K562 (cell line): ENCODE results near the gene SOX12. TPM values are rescaled to one million over a fixed set of nuclear protein-coding genes. Genes with fewer than 3 reads are reported as not detected.

Experiments used
- ARHGAP35 ChIP-seq: fragments of 450-650 bp; IDR thresholded peaks from 2 replicates; pipeline ENCODE4 v1.6.1; 2018; ENCODE audit not compliant: partially characterized antibody
- ARNT ChIP-seq, 2 experiments: fragments of 450-650 bp; IDR thresholded peaks; 2 replicates each; pipeline ENCODE4 v1.6.1; 2016; ENCODE audit warnings: mild to moderate bottlenecking in 1 of 2
- CREB1 ChIP-seq, 2 experiments: sonication (generic) in 1 of 2; formaldehyde crosslinking in 1 of 2; IDR thresholded peaks; 2 replicates each; pipeline versions ENCODE4 v1.6.1 to v1.8.0; 2012 to 2022; ENCODE audit warnings: inconsistent platforms in 1 of 2, mild to moderate bottlenecking in 1 of 2, missing genetic modification reagents in 1 of 2, moderate library complexity in 1 of 2
- FOXA3 ChIP-seq, 2 experiments: fragments of 450-650 bp in 1 of 2; sonication (generic) in 1 of 2; formaldehyde crosslinking; IDR thresholded peaks in 1 of 2; conservative IDR thresholded peaks in 1 of 2; 2 replicates each; pipeline versions ENCODE4 v1.4.0 to v1.8.0; 2020 to 2022; ENCODE audit warnings: mild to moderate bottlenecking in 2 of 2, missing genetic modification reagents in 1 of 2
- FOXJ3 ChIP-seq: sonication (generic); formaldehyde crosslinking; IDR thresholded peaks from 2 replicates; pipeline ENCODE4 v1.4.0; 2020; ENCODE audit warnings: mild to moderate bottlenecking, missing genetic modification reagents
- GATAD2A ChIP-seq: fragments of 450-650 bp; IDR thresholded peaks from 2 replicates; pipeline ENCODE4 v1.6.1; 2017
- GTF2E2 ChIP-seq: fragments of 200-800 bp; sonication (Bioruptor generic); IDR thresholded peaks from 2 replicates; pipeline ENCODE4 v1.6.1; 2016; ENCODE audit warnings: missing genetic modification characterization, missing compliant biosample characterization
- HNRNPK ChIP-seq: fragments of 200-400 bp; formaldehyde crosslinking; IDR thresholded peaks from one replicate; pipeline ENCODE4 v1.6.1; 2018; ENCODE audit warnings: mild to moderate bottlenecking, low read depth, low read length; ENCODE audit not compliant: poor library complexity, severe bottlenecking
- JUN ChIP-seq, 2 experiments: sonication (generic) in 1 of 2; formaldehyde crosslinking in 1 of 2; IDR thresholded peaks; 2 replicates each; pipeline versions ENCODE4 v1.6.1 to v1.8.0; 2012 to 2022; ENCODE audit warnings: borderline replicate concordance in 2 of 2, mild to moderate bottlenecking in 2 of 2, improper control_type of control experiment in 1 of 2, low read depth in 1 of 2, low read length in 1 of 2, missing genetic modification reagents in 1 of 2
- MEF2D ChIP-seq: conservative IDR thresholded peaks from 2 replicates; pipeline ENCODE4 v1.6.1; 2016; ENCODE audit warnings: low read depth, missing genetic modification characterization, missing compliant biosample characterization
- NRF1 ChIP-seq, 2 experiments: fragments of 450-650 bp; IDR thresholded peaks in 1 of 2; conservative IDR thresholded peaks in 1 of 2; 2 replicates each; pipeline ENCODE4 v1.6.1; 2014; ENCODE audit warnings: mild to moderate bottlenecking in 2 of 2
- NUFIP1 ChIP-seq: fragments of 450-650 bp; IDR thresholded peaks from 2 replicates; pipeline ENCODE4 v1.6.1; 2018; ENCODE audit not compliant: partially characterized antibody
- RAD21 ChIP-seq, 2 experiments: fragments of 250-450 bp in 1 of 2; fragments of 450-650 bp in 1 of 2; sonication (Bioruptor Pico) in 1 of 2; formaldehyde crosslinking in 1 of 2; IDR thresholded peaks in 1 of 2; conservative IDR thresholded peaks in 1 of 2; 2 replicates each; pipeline versions ENCODE4 v1.4.0 to v1.8.0; 2020 to 2022; ENCODE audit warnings: mild to moderate bottlenecking in 2 of 2, moderate library complexity in 1 of 2
- RNF2 ChIP-seq: sonication (generic); IDR thresholded peaks from 2 replicates; pipeline ENCODE4 v1.6.1; 2016
- SOX6 ChIP-seq: fragments of 450-650 bp; IDR thresholded peaks from 2 replicates; pipeline ENCODE4 v1.6.1; 2014; ENCODE audit warnings: mild to moderate bottlenecking
- TEAD1 ChIP-seq, 2 experiments: fragments of 450-650 bp in 1 of 2; sonication (generic) in 1 of 2; formaldehyde crosslinking; IDR thresholded peaks; 2 replicates each; pipeline versions ENCODE4 v1.4.0 to v1.8.0; 2020 to 2022; ENCODE audit warnings: mild to moderate bottlenecking in 2 of 2, missing genetic modification reagents in 1 of 2
- USF1 ChIP-seq: sonication (generic); formaldehyde crosslinking; IDR thresholded peaks from 2 replicates; pipeline ENCODE4 v1.9.0; 2022; ENCODE audit warnings: mild to moderate bottlenecking, missing genetic modification reagents
- ZNF316 ChIP-seq: fragments of 450-650 bp; IDR thresholded peaks from 2 replicates; pipeline ENCODE4 v1.6.1; 2016
- ZNF77 ChIP-seq: fragments of 250-450 bp; sonication (Bioruptor Pico); IDR thresholded peaks from 2 replicates; pipeline ENCODE4 v1.5.0; 2020
- ZNF780A ChIP-seq: fragments of 250-450 bp; sonication (Bioruptor Pico); IDR thresholded peaks from 2 replicates; pipeline ENCODE4 v1.5.0; 2021; ENCODE audit warnings: mild to moderate bottlenecking
- polyA plus RNA-seq, 8 experiments: library from polyadenylated mRNA; depleted of rRNA in 4 of 8; stranded (reverse) in 5 of 8; unstranded in 3 of 8; fragments of >200 nt; fragmentation: Nextera tagmentation in 2 of 8; fragmentation: Illumina TruSeq in 1 of 8; extraction: Ambion mirVana in 2 of 8; extraction: Trizol in 1 of 8; gene quantifications; 2 replicates each; pipeline versions ENCODE4 v1.2.1 to v1.2.3, GENCODE V29; 2011 to 2014; ENCODE audit warnings: inconsistent platforms in 1 of 8, missing spikeins in 1 of 8
- total RNA-seq, 7 experiments: library from RNA; depleted of rRNA in 6 of 7; stranded (reverse); fragments of >200 nt in 6 of 7; fragmentation: Illumina TruSeq in 2 of 7; extraction: Trizol in 2 of 7; gene quantifications; 2 replicates each; pipeline versions ENCODE4 v1.2.1 to v1.2.3, GENCODE V29; 2011 to 2021; ENCODE audit warnings: low replicate concordance in 1 of 7
- TF ChIP-seq, protein P1 (sequence below): fragments of 450-650 bp; IDR thresholded peaks from one replicate; pipeline ENCODE4 v1.6.1; 2018; ENCODE audit warnings: mild to moderate bottlenecking, moderate library complexity; ENCODE audit not compliant: partially characterized antibody
- TF ChIP-seq, protein P2 (sequence below): sonication (generic); formaldehyde crosslinking; IDR thresholded peaks from 2 replicates; pipeline ENCODE4 v1.8.0; 2023; ENCODE audit warnings: mild to moderate bottlenecking, missing genetic modification reagents

SOX12 gene
- total and polyA plus RNA-seq, 9 of the 15 experiments (the other 6 are each of a cell fraction or from before 2014, with no cell fraction given), result 0.42 to 26.3 (median 2.6) TPM

- TF ChIP-seq NRF1 (conservative IDR thresholded peaks at IDR 0.05 in 1 of 2, IDR thresholded peaks at IDR 0.05 in 1 of 2) (peak; percentile 82 to 84), SOX6 (peak; percentile 82), NUFIP1 (no peak), RNF2 (peak; percentile 98), GTF2E2 (tag) (peak; percentile 54; the same call in 1 of the 2 replicates), ZNF77 (CRISPR knock-in tag) (no peak), MEF2D (tag) (peak; percentile 63), FOXJ3 (CRISPR knock-in tag) (no peak), RAD21 (CRISPR knock-in tag; conservative IDR thresholded peaks at IDR 0.05 in 1 of 2, IDR thresholded peaks at IDR 0.05 in 1 of 2) (peak; percentile 40 to 54; a peak in 3 of 4 replicates), ZNF316 (peak; percentile 85), GATAD2A (peak; percentile 33; the same call in 1 of the 2 replicates), JUN (IDR thresholded peaks at IDR 0.05; ENCODE audit: borderline replicate concordance, low read depth, low read length) (peak; percentile 90), JUN (CRISPR knock-in tag; IDR thresholded peaks at IDR 0.05; ENCODE audit: borderline replicate concordance) (no peak; the same call in 1 of the 2 replicates), HNRNPK (no peak), ZNF780A (CRISPR knock-in tag) (no peak), ARNT (IDR thresholded peaks at IDR 0.05) (peak; percentile 59 to 84; a peak in 3 of 4 replicates), CREB1 (IDR thresholded peaks at IDR 0.05) (no peak), CREB1 (CRISPR knock-in tag; IDR thresholded peaks at IDR 0.05) (peak; percentile 26; the same call in 1 of the 2 replicates), TEAD1 (CRISPR knock-in tag; IDR thresholded peaks at IDR 0.05) (peak; percentile 53 to 82; a peak in 3 of 4 replicates), USF1 (CRISPR knock-in tag) (peak; percentile 70), FOXA3 (CRISPR knock-in tag; conservative IDR thresholded peaks at IDR 0.05 in 1 of 2, IDR thresholded peaks at IDR 0.05 in 1 of 2) (0 out of 4 replicates have a peak, but pooled peaks of 1 of the 2 experiments have one; percentile 54), ARHGAP35 (no peak)
- TF ChIP-seq, protein P1, sequence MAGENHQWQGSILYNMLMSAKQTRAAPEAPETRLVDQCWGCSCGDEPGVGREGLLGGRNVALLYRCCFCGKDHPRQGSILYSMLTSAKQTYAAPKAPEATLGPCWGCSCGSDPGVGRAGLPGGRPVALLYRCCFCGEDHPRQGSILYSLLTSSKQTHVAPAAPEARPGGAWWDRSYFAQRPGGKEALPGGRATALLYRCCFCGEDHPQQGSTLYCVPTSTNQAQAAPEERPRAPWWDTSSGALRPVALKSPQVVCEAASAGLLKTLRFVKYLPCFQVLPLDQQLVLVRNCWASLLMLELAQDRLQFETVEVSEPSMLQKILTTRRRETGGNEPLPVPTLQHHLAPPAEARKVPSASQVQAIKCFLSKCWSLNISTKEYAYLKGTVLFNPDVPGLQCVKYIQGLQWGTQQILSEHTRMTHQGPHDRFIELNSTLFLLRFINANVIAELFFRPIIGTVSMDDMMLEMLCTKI, result no peak
- TF ChIP-seq, protein P2, sequence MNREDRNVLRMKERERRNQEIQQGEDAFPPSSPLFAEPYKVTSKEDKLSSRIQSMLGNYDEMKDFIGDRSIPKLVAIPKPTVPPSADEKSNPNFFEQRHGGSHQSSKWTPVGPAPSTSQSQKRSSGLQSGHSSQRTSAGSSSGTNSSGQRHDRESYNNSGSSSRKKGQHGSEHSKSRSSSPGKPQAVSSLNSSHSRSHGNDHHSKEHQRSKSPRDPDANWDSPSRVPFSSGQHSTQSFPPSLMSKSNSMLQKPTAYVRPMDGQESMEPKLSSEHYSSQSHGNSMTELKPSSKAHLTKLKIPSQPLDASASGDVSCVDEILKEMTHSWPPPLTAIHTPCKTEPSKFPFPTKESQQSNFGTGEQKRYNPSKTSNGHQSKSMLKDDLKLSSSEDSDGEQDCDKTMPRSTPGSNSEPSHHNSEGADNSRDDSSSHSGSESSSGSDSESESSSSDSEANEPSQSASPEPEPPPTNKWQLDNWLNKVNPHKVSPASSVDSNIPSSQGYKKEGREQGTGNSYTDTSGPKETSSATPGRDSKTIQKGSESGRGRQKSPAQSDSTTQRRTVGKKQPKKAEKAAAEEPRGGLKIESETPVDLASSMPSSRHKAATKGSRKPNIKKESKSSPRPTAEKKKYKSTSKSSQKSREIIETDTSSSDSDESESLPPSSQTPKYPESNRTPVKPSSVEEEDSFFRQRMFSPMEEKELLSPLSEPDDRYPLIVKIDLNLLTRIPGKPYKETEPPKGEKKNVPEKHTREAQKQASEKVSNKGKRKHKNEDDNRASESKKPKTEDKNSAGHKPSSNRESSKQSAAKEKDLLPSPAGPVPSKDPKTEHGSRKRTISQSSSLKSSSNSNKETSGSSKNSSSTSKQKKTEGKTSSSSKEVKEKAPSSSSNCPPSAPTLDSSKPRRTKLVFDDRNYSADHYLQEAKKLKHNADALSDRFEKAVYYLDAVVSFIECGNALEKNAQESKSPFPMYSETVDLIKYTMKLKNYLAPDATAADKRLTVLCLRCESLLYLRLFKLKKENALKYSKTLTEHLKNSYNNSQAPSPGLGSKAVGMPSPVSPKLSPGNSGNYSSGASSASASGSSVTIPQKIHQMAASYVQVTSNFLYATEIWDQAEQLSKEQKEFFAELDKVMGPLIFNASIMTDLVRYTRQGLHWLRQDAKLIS (CRISPR knock-in tag), result peak; percentile 84
Measured at GRCh38 chr20:371755-372542, 46.6 kb downstream of the SOX12 start (continued).
